ENCODE results near the gene FSTL3.

GRCh38 chr19:655691-656090, 20.5 kb upstream of the FSTL3 start:
- TF ChIP-seq CTCF (IDR thresholded peaks at IDR 0.05; ENCODE audit: borderline replicate concordance, extremely low read depth, low read length, poor library complexity, severe bottlenecking), result no peak
- no peak for TF ChIP-seq EZH2 (IDR thresholded peaks at IDR 0.05; ENCODE audit: borderline replicate concordance, low read depth, low read length, severe bottlenecking)

All from DND-41 (cell line).